GM11168 (cell line): ENCODE results near the gene IKZF1.

Experiments
- in situ Hi-C: fragments of 300-500 bp; cut with MboI; formaldehyde crosslinking; loops from one replicate; pipeline ENCODE4 v1.12.0; 2022; ENCODE audit warnings: low sequenced_read_pairs; ENCODE audit not compliant: unreplicated experiment

Gene IKZF1

DNA sequence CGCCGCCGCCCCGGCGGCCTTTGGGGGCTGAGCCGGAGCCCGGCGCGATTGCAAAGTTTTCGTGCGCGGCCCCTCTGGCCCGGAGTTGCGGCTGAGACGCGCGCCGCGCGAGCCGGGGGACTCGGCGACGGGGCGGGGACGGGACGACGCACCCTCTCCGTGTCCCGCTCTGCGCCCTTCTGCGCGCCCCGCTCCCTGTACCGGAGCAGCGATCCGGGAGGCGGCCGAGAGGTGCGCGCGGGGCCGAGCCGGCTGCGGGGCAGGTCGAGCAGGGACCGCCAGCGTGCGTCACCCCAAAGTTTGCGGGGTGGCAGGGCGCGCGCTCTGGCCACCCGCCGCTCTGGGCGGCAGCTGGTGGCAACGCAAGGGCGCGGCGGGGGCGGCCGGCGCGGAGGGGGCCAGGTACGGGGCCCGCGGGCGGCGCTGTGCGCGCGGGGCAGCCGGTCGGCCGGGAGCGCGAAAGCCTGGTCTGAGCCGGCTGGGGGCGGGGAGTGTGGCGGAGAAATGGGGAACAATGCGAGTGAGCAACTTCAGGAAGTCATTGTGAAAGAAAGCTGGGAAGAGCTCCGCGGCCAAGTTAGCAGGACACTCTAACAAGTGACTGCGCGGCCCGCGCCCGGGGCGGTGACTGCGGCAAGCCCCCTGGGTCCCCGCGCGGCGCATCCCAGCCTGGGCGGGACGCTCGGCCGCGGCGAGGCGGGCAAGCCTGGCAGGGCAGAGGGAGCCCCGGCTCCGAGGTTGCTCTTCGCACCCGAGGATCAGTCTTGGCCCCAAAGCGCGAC, at the start of gene IKZF1:
Gene IKZF1, plus strand, starts transcription at position 588 of the 782 bp plus-strand sequence. CDS start 14,346 bp downstream, outside the sequence.
- in situ Hi-C loops: no loop called here

DNA sequence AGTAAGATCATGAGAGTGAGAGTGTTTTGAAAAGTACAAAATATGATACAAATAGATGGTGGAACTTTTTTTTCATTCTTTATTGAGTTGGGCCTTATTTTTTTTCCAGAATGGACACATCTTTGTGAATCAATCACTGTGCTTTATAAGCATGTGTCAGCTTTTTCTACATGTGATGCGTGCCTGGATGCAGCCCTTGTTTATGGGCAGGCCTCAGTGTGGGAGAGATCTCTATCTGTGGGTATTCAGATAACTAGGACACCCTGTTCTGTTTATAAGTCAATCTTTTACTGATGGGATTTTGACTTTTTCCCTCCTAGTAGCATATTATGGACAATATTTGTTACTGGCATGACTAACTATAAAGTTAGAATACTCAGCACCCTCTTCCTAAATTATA, 42.9 kb upstream of the IKZF1 start:
- in situ Hi-C loops: no loop called here

DNA sequence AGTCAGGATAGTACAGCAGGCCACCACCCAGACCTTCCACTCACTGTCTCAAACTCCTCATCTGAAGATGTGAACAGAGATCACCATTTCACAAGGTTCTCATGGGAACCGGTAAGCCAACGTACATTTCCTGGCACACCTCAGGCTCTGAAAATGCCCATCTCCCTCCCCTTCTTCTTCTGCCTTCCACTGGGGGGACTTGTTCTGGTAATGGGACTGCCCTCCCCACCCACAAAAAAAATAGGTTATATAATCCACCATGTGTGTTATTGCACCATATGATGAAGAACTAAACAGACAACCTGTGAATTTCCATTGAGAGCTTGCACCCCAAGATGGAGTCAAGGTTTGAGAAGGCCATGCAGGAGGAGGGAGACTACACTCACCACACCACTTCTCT, 42.1 kb upstream of the IKZF1 start:
- in situ Hi-C loops: no loop called here

DNA sequence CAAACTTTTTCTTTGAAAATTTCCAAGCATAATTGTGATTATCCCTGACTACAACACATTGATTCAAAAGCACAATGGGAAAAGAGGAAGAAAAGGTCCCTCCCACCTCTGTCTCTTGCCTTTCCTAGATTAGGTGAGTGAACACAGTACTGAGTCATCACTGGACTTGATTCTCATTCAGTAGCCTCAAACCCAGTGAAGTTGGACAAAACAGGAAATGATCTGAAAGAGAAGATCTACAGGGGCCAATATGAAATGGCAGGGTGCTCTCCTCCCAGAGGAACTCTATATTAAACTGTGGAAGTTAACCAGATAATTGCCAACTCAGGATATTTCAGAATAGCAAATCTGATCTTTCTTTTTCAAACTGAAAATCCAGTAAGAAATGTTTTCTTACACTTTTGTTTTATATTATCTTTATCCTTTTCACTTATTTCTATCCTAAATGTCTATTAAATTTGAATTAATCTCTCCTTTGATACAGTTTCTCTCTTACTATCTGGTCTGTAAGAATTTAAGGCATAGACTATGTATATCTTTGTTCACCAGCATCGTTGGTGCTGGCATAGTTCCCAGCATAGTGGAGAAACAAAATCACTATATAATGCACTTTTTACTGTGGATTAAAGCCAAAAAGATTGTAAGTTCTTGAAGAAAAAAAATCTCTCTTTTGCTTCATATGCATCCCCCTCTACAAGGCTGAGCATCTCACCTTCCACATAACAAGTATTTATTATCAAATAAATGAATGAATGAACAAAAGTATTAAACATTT, 41.4 kb upstream of the IKZF1 start:
- in situ Hi-C loops: no loop called here

DNA sequence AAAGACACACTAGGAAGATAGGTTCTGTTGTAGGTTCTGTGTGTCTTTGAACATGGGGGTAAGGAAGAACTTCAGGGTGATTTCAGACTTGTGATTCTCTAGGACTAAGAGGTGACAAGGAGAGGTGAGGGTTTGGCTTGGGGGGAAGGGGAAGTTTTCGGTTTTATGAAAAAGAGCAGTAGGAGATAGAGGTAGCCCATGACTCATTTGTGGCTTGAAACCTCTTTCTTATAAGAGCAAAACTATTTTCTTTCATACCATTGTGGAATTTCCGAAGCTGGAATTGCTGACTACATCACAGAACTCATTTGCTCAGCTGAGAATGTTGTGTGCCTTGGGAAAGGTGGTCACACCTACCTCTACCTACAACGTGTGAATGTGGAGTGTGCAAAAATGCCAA, 39.6 kb upstream of the IKZF1 start:
- in situ Hi-C loops: no loop called here

DNA sequence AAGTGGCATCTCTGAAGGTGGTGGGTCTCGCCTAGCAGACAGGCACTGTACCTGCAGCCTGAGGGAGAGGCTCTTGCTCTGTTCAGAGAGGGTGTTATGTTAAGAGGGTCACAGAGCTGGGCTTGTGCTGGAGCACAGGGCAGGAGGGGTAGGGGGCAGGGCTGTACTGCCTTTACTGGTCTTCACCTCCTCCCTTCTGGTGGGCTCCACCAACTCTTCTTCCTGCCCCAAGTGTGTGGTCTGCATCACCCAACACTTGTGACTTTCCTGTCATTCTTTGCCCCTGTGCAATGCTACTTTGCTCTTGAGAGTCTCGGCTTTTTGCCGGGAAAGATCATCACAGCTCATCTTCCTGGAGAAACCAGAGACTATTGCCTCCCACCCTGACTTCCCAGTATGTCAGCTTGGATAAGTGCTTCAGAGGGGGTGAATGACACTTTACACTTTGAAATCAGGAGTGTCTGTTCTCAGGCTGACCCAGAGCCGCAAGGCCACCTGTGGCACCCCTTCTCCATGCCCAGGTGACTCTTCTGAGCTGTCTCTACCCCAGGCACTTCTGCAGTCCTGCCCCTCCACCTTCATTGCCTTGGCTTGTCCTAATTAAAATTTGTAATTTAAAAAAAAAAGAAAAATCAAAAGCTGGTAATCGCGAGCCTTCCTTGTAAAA, 38.4 kb upstream of the IKZF1 start:
- in situ Hi-C loops: no loop called here

DNA sequence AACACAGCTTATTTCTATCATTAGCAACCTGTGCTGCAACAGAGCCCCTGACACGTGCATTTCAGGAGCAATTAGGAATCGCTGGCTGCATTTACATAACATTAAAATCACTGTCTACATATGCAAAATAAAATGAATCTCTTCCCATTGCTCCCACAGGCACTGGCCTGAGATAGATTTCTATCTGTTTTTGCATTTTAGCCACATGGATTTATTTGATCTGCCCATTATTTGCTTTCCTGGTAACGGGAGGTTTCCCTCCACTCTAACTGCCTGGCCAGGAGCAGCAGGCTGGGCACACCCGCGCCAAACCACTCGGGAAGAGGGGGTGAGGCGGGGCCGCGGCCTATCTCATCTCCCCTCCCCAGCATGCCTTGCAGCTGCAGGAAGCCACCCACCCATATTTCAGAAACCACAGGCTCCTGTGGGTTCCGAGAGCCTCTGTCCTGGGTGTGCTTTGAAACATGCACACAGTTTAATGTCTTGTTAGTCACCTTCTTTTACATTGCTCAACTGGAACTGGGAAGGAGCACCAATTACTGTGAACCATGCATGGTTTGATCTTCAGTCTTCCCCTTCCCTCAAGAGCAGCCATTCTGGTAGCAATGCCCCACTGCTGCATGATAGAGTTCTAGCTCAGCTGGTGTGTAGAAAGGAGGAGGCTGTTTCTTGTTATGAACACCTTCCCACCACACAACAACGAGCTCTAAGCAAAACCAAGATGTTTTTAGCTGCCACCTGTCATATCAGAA, 37.7 kb upstream of the IKZF1 start:
- in situ Hi-C loops: no loop called here

DNA sequence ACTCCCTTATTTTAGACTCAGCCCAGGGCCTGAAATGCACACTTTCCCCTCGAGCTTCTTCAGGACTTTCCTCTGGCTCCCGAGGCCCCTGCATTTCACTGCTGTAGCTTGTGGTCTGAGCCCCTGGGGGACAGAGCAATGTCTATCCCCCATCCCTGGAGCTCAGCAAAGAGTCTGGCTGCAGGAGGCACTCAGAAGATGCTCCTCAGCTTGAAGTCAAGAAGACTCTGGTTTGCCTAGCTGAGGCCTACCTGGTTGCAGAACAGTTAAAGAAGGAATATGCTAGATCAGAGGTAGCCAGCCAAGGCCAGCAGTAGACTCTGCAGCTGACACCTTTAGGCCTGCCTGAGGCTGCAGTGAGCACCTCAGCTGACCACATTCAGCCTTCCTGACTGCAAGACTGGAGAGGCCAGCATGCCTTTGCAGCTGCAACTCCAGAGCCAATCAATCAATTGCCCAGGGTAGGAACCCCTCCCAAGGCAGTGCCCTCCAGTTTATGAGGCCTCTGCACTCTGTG, 36.9 kb upstream of the IKZF1 start:
- in situ Hi-C loops: no loop called here

DNA sequence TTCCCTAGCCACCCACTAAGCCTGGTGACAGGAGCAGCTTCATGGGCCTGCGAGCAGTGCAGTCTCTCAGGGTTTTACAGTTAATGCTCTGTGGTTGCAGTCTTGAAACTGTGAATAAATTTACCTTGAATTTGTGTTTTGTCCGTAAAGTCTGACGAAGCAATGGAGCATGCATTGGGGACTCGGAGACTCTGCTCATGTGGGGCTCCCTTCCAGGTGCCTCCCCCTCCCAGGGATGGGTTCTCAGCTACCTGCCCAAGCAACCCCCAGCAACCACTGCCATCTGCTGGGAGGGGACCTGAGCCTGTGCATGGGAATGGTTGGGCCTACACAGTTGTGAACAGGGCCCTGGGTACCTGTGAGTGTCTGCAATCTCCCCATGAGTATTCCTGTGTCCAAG, 36.3 kb upstream of the IKZF1 start:
- in situ Hi-C loops: no loop called here

DNA sequence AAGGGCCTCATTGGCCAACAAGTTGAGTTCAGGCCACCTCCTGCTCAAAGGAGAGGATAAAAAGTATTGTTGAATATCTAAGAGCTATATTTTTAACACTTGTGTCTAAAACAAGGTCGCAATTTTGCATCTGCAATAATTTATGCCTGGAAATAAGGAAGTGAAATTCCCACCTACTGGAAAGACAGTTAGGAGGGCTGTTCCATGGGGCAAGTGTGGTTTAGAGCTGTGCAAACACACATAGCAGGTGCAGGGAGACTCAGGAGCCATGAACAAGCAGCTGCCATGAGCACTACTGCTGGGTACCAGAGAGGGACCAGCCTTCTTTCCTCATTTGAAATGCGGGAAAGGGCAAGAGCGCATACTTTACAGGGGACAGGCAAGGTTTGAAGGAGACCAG, 35.5 kb upstream of the IKZF1 start:
- in situ Hi-C loops: no loop called here

DNA sequence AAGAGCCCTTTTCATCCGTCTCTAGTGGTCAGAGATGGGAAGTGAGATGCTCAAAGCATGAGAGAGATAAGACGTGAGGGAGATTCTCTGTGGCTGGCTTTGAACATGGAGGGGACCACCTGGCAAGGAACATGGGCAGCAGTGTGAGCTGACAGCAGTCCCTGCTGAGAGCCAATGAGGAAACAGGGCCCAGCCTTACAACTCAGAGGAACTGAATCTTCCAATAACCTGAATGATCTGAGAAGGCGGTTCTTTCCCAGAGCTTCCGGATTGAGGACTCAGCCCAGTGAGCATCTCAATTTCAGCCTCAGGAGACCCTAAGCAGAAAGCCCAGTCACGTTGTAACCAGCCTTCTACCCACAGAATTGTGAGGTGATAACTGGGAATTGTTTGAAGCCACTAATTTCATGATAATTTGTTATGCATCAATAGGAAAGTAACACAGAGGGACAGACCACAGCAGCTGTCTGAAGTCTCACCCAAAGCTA, 33.9 kb upstream of the IKZF1 start:
- in situ Hi-C loops: no loop called here

DNA sequence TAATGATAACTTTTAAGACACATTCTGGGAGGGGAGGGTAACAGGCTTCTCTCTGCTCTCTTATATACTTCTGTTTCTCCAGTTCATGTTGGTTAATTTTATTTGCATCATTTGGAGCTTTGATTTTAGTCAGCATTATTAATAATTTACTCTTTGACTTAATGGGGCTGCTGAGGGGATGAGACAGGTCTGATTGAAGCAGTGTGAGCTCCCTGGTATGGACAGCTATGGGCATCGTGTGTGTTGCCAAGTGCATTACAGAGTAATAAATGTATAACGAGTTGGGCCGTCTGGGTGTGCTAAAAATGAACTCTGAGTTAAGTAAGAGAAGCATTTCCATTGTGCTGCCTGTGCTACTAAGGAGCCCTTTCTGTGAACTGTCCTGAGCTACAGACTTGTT, 31.7 kb upstream of the IKZF1 start:
- in situ Hi-C loops: no loop called here

DNA sequence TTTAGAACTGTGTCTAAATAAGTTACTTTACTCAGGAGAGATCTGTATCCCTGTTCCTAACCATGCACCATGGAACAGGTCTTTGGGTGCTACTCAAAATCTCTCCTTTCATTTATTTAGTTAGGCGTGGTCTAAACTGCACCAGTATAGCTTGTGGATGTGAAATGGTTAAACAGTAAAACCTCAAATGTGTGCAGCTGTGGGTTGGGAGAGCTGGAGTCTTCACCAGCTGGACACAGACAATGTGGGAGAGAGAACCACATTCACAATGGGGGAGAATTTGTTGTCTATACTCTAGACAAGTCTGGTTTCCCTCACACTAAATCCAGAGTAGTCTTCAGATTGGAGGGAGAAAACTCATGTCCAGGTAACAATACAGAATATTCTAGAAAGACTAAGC, 31.2 kb upstream of the IKZF1 start:
- in situ Hi-C loops: no loop called here

DNA sequence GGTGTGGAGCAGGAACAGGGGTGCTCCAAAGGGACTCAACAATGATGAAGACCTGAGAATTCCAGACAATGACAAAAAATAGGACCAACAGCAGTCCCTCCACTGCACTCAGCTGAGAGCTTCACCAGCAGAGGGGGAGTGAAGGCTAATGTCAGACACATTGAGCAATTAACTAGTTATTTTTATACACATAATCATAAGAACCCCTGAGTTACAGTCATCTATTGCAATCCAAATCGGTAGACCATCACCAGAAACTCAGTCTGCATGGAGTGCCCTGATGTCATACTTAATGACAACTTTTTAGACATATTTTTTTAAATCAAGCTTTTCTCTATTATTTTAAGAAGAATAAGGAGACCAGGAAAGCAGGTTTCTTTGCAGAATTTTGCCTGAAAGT, 30.6 kb upstream of the IKZF1 start:
- in situ Hi-C loops: no loop called here

DNA sequence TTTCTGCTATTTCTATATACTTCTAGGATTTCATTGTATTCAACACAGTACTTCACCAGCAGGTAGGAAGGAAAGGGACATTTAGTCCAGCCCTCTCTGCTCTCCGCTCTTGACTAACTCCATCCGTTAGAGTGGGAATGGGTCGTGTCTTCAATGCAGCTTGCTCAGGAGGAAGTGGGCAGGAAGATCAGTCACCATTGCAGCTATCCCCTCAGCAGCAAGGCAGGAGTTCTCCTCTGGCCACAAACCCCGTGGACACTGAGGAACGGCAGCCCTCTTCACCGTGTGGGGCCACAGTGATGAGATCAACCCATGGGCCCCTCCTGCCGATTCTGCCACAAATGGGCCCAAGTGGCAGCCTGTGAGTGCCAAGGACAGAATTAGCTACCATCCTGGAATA, 30.2 kb upstream of the IKZF1 start:
- in situ Hi-C loops: no loop called here

DNA sequence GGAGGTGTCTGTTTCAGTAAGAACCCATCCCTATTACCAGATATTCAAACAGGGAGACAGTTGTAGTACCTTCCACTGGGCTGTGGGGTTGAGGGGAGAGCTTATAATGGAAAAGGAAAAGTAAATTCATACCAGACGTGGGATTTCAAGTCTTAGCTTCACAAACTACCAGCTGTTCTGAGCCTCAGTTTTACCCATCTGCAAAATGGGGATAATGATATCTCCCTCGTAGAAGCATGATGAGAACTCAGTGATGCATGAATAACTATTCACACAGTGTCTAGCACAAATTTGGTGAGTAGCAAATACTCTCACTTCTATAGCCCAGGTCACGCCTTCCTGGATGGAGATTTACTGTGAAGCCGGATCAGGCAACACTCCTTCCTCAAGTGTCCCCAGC, 29.1 kb upstream of the IKZF1 start:
- in situ Hi-C loops: no loop called here

DNA sequence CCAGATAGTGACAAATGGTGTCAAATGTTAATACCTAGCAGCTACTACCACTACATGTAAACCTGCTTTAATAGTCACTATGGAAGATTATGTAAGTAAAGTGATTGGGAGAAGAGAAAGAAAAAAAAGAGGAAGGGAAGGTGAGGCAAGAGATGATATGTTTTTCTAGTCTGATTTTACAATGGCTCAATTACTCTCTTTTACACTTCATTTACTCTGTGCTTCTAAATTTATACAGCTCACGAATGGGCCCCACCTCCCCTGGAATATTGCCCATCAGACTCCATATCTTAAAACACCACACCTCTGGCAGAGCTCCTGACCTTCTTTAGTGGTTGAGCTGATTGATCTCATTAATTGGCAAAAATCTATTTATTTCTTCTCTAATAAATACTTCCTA, 28.0 kb upstream of the IKZF1 start:
- in situ Hi-C loops: no loop called here

DNA sequence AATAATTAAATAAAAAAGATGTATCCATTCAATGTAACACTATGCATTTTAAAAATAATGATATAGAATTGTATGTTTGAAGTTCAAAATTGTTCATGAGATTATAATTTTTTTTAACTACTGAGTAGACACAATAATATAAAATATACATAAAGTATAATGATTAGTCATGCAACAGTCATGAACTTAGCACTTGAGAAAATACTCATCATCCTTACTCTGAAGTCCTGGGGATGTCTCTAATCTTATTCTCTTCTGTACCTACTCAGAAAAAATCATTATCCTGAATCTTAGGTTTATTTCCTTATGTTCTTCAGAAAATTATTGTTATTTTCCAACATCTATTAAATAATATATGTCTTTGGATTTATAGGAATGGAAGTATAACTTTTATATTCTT, 26.4 kb upstream of the IKZF1 start:
- in situ Hi-C loops: no loop called here

DNA sequence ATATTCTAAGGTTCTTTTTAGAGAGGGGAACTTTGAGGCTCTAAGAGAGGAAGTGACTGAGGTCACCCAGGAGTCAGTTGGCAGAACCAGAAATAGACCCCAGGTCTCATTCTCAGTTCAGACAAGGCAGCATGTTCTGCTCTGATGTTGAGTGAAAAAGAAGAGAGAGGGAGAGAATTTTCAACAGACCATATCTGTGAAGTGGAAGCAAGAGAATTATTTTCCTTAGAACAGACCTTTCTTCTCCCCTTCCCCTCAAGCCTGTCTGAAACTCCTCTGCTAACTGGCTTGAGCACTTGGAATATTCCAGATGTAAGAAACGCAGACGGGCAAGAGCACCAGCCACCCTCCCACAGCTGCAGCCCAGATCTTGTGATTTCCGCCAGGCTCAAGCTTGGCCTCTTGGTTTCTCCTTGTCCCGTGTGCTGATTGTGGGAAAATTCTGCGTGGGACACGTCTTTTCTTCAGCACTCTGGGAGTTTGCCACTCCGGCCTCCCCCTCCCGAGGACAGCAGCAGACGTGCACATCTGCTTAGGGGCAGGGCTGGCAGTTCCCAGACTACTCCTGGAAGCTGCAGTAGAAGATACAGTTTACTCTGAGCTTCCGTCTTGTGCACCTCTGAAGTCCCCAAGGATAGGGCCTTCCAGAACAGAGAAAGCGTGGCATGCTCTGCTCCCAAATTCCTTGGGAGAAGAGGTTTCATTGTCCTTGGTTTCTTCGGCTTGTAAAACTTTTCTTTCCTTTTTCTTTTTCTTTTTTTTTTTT, 22.7 kb upstream of the IKZF1 start:
- in situ Hi-C loops: no loop called here
